Measurements from ENCODE around the gene FIBIN.

GRCh38 chr11:26987272-26987671 lies 6.6 kb upstream of the FIBIN start:
- TF ChIP-seq CTCF (IDR thresholded peaks at IDR 0.05; ENCODE audit: extremely low read depth in 1 of 2, insufficient read depth in 1 of 2, low read depth in 1 of 2, low read length in 2 of 2) (no peak), EZH2 (IDR thresholded peaks at IDR 0.05; ENCODE audit: borderline replicate concordance, low read depth, low read length, severe bottlenecking) (no peak), POLR2A (IDR thresholded peaks at IDR 0.05; ENCODE audit: low read depth, low read length) (no peak), GATA2 (IDR thresholded peaks at IDR 0.05; ENCODE audit: insufficient read depth, insufficient read length, low read depth, low read length) (no peak), MYC (IDR thresholded peaks at IDR 0.05; ENCODE audit: low read depth, low read length) (no peak), POLR2AphosphoS5 (IDR thresholded peaks at IDR 0.05; ENCODE audit: insufficient read depth, low read depth, low read length) (no peak), FOS (IDR thresholded peaks at IDR 0.05; ENCODE audit: borderline replicate concordance, insufficient read depth, low read length) (no peak), JUN (IDR thresholded peaks at IDR 0.05; ENCODE audit: borderline replicate concordance, insufficient read depth, insufficient read length, low read depth) (no peak)

Measured in endothelial cell of umbilical vein (primary cell).